Measurements from ENCODE around the gene MASTL.

Gene MASTL

GRCh38 chr10:27150261-27150660 is 4.9 kb upstream of the MASTL start:
- no peak overlapping the region for H3K27ac ChIP-seq
- TF ChIP-seq ZFX (IDR thresholded peaks at IDR 0.05; ENCODE audit: borderline replicate concordance) (no peak), CTCF (IDR thresholded peaks at IDR 0.05) (no peak)

GRCh38 chr10:27152687-27153086 is 2.5 kb upstream of the MASTL start:
- no peak for TF ChIP-seq CTCF (IDR thresholded peaks at IDR 0.05)
- TF ChIP-seq ZFX (IDR thresholded peaks at IDR 0.05; ENCODE audit: borderline replicate concordance): no peak
- no peak overlapping the region for H3K27ac ChIP-seq

- TF ChIP-seq CTCF (IDR thresholded peaks at IDR 0.05) (no peak), ZFX (IDR thresholded peaks at IDR 0.05; ENCODE audit: borderline replicate concordance) (no peak)
- peak overlapping the region; percentile 96 for H3K27ac ChIP-seq
Observed at GRCh38 chr10:27153329-27153728, 1.8 kb upstream of the MASTL start.

- H3K27ac ChIP-seq: peak overlapping the region; percentile 96
- no peak for TF ChIP-seq ZFX (IDR thresholded peaks at IDR 0.05; ENCODE audit: borderline replicate concordance)
- no peak for TF ChIP-seq CTCF (IDR thresholded peaks at IDR 0.05)
Observed at GRCh38 chr10:27153845-27154193, 1.3 kb upstream of the MASTL start.

- peak overlapping the region; percentile 96 for H3K27ac ChIP-seq
Observed at GRCh38 chr10:27156566-27156965, 1.4 kb downstream of the MASTL start.

- no peak overlapping the region for H3K27ac ChIP-seq
- TF ChIP-seq CTCF (IDR thresholded peaks at IDR 0.05): no peak
- no peak for TF ChIP-seq ZFX (IDR thresholded peaks at IDR 0.05; ENCODE audit: borderline replicate concordance)
Observed at GRCh38 chr10:27157150-27157549, 2.0 kb downstream of the MASTL start.

- H3K27ac ChIP-seq: no peak overlapping the region
- TF ChIP-seq ZFX (IDR thresholded peaks at IDR 0.05; ENCODE audit: borderline replicate concordance): no peak
- TF ChIP-seq CTCF (IDR thresholded peaks at IDR 0.05): no peak
Observed at GRCh38 chr10:27158421-27158820, 3.3 kb downstream of the MASTL start.

- TF ChIP-seq CTCF (IDR thresholded peaks at IDR 0.05) (no peak), ZFX (IDR thresholded peaks at IDR 0.05; ENCODE audit: borderline replicate concordance) (no peak)
- H3K27ac ChIP-seq: no peak overlapping the region
Observed at GRCh38 chr10:27169849-27170248, 14.7 kb downstream of the MASTL start.
